NCI-H2107 treated with DMSO at 0.1 percent for 48 hours (cell line): ENCODE data around the gene UBQLN4.

ENCODE experiments used
- DNase-seq: peaks from one replicate; lab custom pipeline; 2025; ENCODE audit not compliant: unreplicated experiment; lab: John Stamatoyannopoulos, UW

The UBQLN4 gene

GRCh38 chr1:156053768-156054499 is at the start of gene UBQLN4:
TSS of gene UBQLN4 (minus strand) at chr1:156053798. CDS start at chr1:156053701, 97 bp downstream.
- peak; percentile 83 for DNase-seq

- no peak for DNase-seq
Observed at GRCh38 chr1:156102633-156103511, 49.3 kb upstream of the UBQLN4 start.

DNA sequence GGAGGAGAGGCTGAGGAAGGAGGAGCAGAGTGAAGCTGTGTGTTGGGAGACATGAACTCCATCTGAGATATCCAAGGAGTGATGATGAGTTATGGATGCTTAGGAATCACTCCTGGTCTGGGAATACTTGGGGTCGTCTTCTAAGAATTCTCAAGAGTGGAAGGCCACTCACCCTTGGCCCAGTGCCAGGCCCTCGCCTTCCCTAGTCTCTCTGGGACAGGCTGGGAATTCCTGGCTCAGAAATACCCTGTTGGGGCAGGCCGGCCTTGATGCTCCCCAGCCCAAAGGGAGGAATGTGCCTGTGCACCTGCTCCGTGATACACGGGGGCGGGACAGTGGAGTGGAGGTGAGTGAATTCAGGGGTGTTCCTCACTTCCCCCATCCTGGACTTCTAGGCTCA is 48.3 kb upstream of the UBQLN4 start:
- no peak for DNase-seq

DNA sequence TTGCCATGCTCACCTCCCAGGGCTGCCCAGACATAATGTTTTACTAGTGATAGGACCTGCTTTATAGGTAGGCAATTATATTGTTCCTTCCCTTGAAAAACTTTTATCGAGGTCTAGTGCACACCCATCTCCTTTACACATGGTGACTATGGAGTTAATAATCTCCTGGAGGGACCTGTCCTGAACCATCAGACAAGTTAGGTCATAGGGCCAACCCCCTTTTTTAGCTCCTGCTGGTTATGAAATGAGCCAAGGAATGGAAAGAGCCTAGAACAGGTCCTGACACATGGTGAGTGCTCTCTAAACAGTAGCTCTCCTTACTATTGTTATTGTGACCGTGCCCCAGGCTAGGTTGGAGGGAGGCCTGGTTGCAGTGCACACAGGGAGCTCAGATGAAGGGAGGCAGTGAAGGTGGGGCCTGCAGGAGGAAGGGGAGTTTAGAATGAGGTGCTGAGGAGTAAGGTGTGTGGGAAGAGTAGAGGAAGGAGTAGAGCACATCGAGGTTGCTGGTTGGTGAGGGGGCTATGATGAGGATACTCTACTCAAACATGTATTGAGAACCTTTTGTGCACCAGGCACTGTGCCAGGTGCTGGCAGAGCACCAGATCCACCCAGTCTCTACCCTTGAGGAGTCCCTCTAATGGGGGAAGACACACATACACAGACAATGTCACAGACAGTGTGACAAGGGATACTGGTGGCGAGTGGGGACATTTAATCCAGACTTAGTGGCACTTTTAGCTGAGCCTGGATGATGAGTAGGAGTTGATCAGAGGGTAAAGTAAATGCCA is 46.8 kb upstream of the UBQLN4 start:
- no peak for DNase-seq

GRCh38 chr1:156099282-156099681 is 45.7 kb upstream of the UBQLN4 start:
- no peak for DNase-seq

GRCh38 chr1:156098784-156099183 is 45.2 kb upstream of the UBQLN4 start:
- no peak for DNase-seq

DNA sequence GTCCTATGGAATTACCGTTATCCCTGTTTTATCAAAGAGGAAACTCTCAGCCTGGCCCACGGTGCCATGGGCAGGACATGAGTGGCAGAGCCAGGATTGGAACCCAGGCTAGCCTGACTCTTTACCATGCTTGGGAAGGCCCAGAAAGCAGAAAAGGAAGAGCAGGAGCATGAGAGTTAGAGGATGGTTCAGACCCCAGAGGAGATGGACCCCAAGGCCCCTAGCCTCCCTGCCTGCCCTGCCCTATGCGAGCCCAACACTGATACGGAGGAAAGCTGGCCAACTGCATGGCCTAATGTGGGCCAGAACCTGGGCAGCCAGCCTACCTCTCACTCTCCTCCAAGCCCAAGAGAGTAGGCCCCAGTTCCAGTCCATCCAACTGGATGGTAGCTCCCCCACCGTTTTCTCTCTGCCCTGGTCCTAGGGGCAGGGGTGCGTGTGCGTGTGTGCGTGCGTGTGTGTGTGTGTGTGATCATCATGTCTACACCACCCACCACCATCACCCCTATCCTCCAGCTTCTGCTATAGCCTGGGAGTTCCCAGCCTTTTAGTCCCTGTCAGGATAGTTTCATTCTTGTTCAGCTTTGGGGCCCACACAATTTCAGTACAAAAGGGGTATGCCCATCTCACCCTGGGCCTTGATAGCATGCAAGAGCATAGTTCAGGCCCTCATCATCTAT is 44.0 kb upstream of the UBQLN4 start:
- no peak for DNase-seq

DNA sequence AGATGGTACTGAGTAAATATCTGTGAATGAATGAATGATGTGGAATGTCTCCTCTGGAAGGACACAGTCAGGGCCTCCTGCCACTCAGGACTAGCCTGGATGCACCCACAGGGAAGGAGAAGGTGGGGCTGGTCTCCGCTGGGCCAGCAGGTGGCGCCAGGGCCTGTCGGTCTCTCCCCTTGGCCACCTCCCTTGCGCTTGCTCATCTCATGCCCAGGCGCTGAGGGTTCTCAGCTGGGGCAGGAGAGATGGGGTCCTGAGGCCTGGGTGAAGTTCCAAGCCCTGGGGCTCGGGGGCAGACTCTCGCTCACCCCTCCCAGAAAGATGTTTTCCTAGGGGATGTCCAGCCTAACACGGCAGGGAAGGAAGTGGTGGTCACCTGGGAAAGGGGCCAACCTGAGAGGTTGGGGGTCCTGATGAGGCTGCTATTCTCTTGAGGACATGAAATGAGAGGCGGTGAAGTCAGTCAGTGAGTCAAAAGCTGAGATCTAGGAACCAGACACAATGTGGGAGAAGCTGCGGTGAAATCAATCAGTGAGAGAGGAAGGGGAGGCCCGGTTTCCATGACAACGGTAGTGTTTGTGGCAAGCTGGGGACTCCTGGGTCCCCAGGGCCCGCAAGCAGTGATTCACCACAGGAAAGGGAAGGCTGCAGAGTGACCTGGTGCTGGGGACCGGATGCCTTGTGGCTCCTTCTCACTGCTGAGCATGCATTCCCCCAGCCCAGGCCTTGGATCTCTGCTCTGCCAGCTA is 43.2 kb upstream of the UBQLN4 start:
- peak; percentile 44 for DNase-seq

- DNase-seq: no peak
Observed at GRCh38 chr1:156095906-156096508, 42.4 kb upstream of the UBQLN4 start.

DNA sequence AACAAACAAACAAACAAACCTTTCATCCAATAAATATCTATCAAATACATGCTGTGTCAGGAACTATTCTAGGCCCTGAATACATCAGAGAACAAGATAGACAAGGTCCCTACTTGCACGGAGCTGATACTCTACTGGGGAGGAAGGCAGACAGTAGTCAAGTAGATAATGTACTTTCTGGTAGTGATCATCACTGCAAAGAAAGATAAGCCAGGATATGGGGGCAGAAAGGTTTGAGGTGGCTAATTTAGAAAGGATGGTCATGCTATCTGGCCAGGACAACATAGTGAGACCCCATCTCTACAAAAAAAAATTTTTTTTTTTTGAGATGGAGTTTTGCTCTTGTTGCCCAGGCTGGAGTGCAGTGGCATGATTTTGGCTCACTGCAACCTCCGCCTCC is 38.0 kb upstream of the UBQLN4 start:
- DNase-seq: no peak

DNA sequence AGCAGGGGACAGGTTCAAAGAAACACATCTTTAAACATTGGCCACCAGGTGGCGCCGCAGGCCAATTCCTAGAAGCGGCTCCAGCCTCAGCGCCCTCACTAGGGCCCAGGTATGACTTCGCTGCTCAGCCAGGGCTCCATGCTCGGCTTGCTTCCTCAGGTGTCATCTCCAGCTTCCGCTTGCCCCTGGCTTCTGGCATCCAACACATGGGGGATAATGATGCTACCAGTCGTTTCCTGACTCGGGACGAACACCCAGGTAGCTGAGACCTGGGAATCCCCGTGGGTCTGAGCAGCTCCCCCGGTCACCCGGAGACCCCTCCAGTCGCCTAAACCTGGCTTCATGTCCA is 37.2 kb upstream of the UBQLN4 start:
- peak; percentile 91 for DNase-seq

DNA sequence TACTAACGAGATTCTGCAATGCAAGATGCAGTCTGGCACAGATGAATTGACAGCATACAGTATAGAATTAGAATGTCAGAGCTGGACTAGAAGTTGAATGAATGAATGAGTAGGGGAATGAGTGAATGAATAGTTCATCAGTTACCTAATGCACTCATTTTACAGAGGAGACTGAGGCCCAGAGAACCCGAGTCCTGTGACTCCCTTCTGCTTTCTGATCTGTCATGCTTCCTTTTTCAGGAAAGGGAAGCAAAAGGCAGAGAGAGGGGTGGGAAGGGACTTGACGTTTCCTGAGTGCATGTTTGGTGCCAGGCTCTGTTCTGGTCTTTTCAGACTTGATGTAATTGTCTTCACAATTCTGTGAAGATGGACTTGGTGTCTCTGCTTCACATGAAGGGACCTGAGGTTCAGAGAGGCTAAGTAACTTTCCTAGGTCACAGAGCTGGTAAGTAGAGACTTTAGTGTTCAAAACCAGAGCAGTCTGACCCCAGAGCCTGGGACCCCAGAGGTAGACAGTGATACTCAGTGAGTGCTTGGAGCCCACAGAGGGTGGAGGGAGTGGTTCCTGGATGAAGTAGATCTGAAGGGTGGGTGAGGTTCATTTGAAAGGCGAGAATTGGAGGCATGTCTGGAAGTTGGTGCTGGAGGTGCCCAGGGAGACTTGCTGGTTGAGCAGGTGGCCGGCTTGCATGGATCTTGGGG is 36.7 kb upstream of the UBQLN4 start:
- DNase-seq: peak; percentile 63

DNA sequence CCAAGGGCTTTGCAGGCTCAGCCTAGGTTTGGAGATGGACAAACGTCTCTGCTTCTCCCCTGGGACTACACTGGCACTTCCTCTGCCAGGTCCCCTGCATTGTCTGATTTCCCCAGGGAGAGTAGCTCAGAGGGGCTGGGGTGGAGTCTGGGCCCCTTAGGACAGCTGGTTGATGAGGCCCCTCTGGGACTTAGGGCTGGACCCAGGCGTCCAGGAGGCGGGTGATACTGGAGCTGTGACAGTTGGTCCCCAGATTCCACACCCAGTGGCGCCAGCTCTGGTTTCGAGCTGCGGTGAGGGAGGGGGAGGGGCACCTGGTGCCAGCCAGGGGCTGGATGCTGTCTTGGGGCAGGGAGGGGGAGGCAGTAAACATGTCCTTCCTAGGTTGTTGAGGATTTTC is 36.1 kb upstream of the UBQLN4 start:
- peak; percentile 88 for DNase-seq

GRCh38 chr1:156086256-156086662 is 32.7 kb upstream of the UBQLN4 start:
- no peak for DNase-seq

GRCh38 chr1:156083800-156084790 is 30.5 kb upstream of the UBQLN4 start:
- no peak for DNase-seq

DNA sequence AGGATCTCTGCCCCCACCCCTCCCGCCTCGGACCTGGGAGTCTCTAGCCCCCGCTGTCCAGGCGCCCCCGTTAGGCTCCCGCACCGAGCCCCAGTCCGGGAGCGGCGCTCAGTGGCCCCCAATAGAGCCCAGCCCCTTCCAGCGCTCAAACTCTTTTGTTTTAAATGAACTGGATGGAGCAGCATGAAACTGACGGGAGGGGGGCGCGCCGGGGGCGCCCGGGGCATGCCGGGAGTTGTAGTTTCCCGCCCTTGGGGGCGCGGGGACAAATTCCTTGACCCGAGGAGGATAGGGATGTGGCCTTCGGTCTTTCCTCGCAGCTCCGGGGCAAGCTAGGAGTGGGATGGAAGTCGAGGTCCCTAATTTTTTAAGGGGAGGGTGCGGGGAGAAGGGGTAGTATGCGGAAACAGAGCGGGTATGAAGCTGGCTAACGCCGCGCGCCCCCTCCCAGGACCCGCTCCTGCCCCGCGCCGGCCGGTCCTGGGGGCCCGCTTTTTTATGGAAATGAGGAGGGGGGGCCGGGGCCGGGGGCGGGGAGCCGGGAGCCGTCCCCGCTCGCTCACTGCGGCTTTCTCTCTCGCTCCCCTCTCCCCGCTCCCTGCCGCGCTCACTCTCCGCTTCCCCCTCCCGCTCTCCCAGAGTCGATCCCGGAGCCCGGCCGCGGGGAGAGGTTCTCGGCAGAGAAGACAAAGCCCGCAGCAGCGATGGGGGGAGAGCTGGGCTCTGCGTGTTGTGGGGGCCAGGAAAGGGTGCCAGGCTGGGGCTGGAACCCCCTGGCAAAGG is 28.9 kb upstream of the UBQLN4 start, which contains the start of gene MEX3A:
TSS of gene MEX3A (minus strand) at position 157 of the 783 bp plus-strand sequence. CDS start 467 bp downstream, outside the sequence.
- peak; percentile 65 for DNase-seq

DNA sequence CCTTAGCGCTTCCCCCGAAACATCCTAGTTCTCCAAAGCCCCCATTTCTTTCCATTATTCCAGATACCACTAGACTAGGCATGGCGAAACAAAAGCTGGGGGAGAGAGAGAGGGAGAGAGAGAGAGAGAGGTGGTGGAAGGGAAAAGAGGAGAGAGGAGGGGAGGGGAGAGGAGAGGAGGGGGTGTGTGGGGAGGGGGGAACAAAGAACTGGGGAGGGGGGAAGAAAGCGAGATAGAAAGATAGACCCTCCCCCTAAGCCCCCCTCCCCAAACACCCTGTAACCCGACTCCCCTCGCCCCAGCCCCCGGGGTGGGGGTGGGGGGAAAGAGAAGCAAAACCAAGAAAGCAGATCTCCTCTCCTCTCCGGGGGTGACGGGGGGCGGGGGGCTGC is 28.3 kb upstream of the UBQLN4 start:
- no peak for DNase-seq
